Fibroblast of gingiva (primary cell): ENCODE data around the gene CEP128.
A peak's percentile ranks its signal among the peaks of the same experiment; 100 is the strongest.

ENCODE experiments used
- DNase-seq: peaks from one replicate; pipeline ENCODE4 v3.0.0-alpha.2; 2011; ENCODE audit warnings: low read depth

CEP128 gene

DNA sequence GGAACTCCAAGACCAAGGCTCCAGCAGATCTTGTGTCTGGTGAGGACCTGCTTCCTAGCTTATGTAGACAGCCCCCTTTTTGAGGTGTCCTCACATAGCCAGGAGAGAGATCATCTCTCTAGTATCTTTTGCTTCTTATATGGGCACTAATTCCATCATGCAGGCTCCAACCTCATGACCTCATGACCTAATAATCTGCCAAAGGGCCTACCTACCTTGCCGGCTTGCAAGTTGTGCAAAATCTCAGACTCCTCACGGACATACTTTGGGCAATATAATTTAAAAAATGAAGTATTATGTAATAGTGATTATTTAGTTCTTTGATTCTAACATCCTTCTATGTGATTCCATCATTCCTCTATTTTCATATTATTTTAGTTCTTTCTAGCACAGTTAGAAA, 397.2 kb downstream of the CEP128 start:
- DNase-seq: no peak

DNA sequence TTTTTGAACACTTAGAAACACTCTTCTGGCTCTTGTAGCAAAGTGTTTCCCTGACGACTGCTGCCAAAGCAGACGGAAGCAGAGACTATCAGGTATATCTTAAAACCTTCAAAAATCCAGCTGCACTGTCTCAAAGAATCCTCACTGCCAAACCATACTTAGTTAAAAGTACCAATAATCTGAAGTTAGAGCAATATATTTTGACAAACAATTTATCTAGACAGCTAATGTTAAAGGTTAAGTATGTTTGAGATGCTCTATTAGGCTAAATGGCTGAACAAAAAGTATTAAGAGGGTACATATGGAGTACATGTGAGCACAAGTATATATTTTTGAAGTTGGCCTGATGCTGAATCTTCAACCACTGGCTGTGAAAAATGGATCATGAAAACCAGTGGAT, 398.3 kb downstream of the CEP128 start:
- DNase-seq: no peak

DNA sequence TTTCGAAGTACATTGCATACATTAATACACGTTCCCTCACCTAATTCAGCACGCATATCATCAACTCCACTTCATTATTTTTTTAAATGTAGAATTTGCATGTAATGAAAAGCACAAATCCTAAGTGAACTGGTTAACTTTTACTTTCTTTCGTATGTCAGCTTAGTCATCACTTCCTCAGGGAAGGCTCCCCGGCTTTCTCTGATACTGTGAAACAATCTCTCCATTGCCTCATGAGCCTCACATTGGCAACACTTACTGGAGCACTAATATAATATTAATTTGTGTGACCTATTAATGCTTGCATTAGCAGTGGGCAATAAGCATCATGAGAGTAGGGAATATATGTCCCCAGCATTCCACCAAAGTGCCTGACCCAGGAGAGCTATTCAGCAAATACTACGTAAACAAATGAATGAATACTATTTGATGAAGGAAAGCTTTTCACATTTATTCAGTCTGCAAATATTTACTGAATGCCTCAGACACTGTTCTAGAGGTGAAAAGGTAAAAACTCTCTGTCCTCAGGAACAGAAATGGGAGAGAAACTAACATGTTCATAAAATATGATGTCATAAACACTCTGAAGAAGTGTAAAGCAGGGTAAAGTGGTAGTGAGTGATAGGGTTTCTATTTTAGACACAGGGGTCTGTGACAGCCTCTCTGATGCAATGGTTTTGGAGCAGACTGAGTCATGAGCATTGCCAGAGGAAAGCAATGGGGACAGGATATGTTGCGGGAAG, 402.7 kb downstream of the CEP128 start:
- no peak for DNase-seq

DNA sequence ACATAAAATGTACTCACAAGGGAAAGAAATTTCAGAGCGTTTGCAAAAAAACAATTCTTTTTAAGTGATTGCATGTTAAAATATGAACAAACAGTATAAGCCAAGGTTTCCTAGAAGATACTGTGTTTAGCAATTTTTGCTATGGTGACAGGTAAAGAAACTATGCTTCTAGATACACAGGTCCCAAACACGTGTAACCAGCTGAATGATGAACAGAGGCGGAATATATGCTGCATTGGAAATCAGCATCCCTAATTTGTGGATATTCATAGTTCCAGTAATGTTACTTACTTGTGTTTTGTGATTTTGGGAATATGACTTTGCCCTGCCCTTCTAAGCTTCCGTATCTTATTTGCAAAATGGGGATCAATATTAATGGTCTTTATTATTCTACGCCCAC, 403.9 kb downstream of the CEP128 start:
- DNase-seq: no peak

DNA sequence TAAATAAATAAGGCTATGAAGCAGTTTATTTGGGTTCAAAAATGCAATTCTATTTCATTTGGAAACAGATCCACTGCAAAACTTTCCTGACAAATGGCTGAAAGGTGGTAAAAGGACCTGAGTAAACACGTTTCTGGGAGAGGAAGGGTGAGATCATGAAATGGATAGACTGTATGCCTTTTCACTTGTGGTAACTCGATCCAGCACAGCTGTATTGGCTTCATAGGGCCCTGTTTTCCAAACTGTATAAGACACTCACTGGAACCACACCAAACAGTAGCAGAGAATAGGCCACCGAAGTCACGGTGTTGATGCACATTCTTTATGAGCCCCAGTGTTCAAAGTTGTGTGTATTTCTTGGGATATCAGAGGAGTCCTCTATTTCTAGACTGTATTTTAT, 405.1 kb downstream of the CEP128 start:
- no peak for DNase-seq

DNA sequence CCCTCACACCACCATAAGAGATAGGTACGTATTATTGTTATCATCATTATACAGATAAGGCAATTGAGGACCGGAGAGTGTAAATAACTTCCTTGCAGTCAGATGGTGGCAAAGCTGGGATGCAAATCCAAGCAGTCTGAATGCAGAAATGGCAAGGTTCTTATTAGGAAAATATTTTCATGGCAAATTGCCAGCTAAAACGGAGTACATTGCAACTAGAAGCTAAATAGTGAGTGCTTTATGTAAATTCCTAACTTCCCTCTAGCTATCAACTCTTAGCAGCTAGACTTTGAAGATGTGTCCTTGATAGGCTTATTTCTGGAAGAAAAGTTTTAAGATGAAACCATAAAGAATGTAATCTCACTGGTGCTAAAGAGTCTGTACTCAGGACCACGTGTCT, 406.4 kb downstream of the CEP128 start:
- no peak for DNase-seq

DNA sequence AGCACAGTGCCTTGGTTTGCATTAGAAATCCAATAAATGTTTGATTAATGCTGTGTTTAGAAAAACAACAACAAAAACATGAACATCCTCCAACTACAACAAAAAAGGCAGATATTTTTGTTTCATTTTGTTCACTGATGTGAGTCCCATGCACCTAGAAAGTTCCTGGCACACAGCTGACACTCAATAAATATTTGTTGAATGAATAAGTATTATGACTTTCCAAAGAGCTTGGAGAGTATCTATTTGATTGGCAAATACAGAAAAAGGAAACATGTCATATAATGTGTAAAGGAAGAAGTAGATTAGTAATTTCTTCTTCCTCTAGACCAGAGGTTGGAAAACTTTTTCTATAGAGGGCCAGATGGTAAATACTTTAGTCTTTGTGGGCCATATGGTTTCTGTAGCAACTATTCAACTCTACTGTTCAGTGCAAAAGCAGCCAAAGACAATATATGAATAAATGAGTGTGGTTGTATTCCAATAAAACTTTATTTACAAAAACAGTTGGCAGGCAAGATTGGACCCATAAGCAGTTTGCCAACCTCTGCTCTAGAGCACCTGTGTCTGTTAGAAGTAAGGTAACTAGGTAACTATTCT, 417.9 kb downstream of the CEP128 start:
- DNase-seq: peak; percentile 24

DNA sequence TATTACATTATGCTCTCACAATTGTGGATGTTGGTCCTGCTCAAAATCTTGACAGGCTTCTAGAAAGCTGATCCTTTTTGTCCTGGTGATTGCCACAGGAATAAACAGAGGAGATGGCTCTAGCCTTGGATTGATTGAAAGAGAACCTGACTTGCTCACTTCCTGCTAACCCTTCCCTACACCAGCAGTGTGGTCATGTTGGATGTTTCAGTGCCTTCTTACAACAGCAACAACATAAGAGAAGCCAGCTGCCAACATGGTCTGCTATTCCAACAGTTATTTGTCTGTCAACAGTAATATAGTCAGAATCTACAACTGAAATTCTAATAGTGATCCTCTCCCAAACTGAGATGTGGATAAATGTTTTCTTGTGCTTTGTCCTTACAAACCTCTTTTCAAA, 418.6 kb downstream of the CEP128 start:
- DNase-seq: peak; percentile 63

DNA sequence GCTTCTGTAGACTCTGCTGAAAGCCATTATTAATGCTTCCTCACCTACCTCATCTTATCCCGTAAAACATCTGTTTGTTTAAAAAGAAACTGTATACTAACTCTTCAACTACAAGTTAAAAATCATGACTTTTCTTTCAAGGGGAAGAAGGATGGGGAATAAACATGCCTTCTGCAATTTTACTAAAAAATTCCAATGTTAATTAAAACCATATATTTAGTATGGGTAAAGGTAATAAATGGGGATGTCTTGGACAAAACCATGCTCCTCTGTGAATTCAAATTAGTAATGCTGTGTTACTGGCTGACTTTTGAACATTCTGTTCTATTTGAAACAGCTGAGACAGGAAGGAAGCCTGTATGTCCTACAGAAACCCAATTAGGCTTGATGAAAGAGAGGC, 419.1 kb downstream of the CEP128 start:
- DNase-seq: peak; percentile 75

DNA sequence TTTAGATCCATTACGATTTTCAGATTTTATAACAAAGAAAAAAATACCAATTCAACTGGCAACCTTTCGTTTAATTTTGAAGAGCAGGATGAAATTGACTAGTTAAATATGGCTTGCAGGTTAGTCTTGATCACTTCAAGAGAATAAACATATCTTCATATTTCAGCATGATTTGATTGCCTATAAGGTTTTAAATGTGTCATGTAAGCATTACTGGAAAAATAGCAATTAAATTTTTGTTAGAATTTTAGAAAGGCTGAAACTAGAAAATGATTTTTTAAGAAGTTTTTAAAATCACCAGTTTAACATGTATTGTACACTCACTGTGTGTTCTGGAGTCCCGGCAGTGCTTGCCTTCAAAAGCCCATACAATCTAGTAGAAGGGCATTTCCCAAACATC, 420.1 kb downstream of the CEP128 start:
- DNase-seq: no peak

DNA sequence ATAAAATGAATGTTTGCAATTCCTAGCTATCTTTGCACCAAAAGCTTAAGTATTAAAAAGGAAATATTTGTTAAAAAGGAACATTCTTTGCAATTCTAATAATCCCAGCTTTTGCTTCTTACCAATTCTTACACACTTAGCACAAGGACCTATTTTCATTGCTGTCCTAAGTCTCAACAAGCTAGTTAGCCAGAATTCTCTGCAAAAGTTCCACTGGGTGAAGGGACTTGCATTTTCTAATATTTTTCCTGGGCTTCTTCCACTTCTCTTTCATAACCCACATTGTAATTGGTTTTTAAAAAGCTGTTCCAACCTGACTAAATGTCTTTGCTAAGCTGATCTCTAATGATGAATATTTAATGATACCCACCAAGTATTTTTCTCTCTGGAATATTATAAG, 422.5 kb downstream of the CEP128 start:
- DNase-seq: peak; percentile 15

DNA sequence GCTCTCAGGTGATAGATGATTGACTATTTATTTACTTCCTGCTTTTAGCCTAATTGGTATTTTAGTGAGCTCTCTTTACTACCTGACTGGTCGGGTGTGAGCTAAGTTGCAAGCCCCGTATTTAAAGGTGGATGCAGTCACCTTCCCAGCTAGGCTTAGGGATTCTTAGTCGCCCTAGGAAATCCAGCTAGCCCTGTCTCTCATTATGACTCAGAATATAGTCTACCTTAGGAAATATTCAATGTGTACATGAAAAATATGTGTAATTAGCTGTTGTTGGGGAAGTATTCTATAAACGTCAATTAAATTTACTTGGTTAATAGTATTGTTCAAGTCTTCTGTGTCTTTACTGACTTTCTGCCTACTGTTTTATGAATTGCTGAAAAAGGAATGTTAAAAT, 423.4 kb downstream of the CEP128 start:
- DNase-seq: no peak

DNA sequence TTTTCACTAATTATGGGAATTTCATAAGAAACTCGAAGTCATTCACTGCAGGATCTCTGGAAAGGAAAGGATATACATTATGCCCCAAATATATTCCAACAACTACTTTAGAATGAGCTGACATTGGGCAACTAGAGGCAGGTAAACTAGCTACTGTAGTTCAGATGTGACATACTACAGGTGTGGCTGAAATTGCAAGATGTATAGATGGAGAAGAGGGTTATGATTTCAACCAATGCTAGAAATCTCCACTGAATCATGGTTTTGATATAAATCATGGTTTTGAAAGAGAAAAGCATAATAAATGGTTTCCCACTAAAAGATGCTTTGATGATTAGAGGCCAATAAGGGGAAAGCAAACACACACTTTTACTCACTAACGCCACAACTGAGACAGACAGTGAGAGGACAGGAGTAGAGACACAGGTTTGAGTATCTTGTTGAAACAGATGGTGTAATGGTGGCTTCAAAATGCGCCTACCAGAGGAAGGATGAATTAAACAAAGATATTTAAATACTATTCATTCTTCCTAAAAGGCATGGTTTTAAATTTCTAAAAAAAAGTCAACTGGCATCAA, 434.2 kb downstream of the CEP128 start:
- no peak for DNase-seq

DNA sequence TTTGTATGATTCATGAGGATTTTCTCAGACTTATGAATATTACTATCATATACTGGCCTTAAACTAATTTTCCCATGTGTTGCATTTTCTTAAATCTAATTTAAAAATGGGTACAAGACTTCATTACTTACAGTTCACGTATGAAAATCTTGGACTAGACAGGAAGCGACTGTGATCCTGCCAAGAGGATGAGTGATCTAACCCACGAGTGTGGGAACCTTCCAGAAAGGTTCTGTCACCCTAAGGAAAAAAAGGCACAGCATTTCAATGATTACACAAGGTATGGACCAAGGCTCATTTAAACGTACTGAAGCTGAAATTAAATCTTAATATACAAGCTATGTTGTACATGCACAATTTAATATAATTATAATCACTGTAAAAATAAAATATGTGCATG, 436.8 kb downstream of the CEP128 start:
- DNase-seq: no peak

DNA sequence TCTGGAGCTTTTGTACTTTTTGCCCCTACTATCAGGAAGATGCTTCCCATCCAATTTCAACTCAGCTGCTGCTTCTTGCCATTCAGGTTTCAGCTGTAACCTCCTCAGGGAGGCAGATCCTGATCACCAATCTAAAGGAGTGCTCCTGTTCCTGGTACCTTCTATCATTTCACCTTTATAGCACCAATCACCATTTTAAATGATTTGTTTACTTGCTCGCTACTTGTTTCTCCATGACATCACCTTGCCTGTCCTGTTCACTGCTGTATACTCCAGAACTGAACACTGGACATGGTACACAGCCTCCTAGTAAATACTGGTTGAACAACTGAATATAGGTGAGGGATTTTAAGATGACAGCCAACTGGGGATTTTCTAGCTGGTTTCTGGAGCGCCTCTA, 443.0 kb downstream of the CEP128 start:
- no peak for DNase-seq

DNA sequence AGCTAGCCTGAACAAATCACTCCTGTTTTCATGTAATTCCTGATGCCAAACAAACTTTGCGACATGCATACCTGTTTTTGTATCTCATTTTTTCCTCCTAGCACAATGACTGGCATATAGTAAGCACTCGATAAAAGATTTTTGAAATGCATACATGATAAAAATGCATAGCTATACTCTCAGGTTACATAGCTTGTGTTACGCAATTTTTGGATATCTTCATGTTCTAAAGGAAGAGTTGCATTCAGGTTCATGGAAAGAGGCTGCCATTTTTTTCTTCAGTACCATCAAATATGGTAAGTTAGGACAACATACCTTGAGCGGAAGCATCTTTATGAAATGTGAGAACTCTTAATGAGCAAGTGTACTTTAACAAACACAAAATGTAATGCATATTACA, 445.4 kb downstream of the CEP128 start:
- DNase-seq: no peak

DNA sequence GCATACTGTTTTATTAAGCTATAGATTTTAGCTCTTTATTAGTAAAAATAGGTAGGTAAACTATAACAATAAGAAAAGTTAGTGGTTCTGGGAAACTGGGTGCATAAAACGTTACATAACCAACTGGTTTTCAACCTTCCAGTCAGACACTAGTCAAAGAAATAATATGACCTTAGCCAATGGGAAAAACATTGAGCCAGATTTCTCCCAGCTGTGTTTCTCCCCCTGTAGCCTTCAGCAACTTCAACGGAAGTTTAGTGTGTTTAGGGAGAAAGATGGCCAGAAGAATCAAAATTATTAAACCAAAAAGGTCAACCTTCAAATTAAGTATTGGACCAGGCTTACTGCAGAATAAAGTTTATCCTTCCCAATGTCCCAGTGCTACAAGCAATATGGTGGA, 446.8 kb downstream of the CEP128 start:
- DNase-seq: no peak

DNA sequence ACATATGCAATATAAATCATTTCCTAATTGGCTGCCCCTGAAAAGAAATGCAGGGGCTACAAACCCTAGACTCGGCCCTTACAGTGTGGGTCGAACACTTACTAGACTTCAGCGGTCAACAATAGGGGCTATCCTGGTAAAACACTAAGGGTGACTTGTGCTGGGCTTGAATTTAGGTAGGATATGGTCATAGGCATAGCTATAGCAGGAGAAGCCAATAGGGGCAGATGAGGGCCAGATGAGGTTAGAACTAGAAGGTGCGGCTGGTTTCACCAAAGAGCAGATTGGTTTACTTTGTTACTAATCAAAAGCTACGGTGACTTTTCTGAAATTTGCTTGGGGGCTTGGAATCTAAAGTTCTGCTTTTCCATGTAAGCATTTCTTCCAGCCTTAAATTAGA, 447.9 kb downstream of the CEP128 start:
- peak; percentile 9 for DNase-seq

DNA sequence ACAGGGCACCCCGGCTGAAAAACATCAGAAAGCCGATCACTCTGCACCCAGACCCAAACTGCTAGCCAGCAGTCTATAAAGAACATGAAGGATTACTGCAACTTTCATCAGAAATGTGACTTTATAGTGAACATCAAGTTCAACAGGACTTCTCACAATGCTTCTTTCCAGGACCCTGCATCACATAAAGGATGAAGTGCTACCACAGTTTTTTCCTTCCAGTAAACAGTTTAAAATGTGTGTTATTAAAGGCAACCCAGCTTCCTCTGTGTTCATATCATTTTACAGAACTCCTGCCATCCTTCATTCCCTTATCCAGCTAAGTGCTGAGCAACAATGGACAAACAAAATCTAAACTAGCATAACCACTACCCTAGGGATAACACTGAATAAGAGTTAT, 449.9 kb downstream of the CEP128 start:
- DNase-seq: peak; percentile 15

DNA sequence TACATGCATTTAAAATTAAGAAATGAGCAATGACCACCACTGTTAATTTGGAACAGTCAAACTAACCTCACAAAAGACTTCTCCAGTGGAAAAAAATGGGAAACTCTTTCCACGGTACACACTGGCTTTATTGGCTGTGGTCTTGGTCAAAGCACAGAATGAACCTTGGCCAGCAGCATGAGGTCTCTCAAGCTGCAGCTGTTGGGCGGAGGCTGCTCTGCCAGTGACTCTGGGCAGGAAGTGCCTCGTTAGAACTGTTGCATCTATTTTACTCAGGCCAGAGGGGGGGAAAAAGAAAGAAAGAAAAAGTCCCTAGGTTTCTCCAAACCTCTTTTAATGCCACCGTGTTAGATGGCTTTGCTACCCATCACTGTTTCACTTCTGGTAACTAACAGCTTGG, 450.4 kb downstream of the CEP128 start:
- peak; percentile 85 for DNase-seq

DNA sequence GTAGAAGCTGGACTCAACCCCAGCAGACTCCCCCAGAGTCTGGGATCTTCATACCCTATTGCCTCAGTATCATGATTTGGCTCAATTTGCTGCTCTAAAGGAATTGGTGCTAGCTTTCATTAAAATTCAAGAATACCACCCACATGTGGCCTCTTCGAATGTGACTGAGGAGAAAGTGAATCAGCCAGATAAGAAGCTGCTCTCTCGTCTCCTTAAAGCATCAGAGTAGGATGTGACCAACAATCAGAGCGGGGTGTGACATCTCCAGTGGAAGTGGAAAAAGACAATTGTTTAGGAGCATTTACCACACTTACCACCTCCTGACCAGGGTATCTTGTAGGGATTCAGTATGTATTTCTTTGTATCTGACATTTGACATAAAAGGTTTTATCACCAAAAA, 452.0 kb downstream of the CEP128 start:
- DNase-seq: no peak

DNA sequence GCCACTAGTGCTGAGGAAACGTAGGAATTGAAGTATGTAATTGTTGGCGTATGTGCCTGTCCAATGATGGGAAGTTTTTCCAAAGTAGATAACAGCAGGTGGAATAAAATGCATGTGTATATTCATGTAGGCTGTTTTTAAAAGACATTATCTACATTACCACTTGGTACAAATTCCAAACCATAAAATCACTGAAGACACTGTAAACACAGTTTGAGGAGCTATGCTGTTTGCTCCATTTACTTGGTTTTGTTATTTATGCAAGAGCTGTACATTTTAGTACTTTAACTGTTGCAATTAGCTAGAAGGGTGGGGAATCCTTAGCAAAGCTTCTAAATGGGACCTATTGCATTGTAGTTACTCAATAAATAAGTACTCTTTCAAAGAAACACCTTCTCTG, 455.8 kb downstream of the CEP128 start:
- no peak for DNase-seq

DNA sequence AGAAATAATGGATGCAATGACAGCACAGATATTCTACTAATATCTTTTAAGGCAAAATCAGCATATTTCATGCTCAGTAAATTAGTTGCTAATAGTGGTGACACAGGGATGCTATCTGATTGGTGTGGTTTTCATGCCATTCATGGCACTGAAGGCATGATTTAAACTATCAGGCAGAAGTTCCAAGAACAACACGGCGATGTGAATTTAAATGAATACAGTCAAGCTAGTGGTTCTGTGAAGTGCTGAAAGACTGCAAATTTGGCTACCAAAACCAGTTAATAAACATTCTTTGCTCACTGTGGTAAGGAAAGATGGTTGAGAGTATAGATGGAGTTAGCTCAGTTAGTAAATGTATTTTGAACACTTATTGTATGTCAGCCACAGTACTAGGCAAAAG, 458.2 kb downstream of the CEP128 start:
- no peak for DNase-seq
